SK-N-MC (cell line): Measurements from ENCODE around the gene DDHD1.

Source experiments
- EZH2 ChIP-seq: fragments of 200-600 bp; sonication (generic); IDR thresholded peaks from one replicate; pipeline ENCODE4 v1.6.1; 2017; ENCODE audit warnings: antibody characterized with exemption
- FOXP2 ChIP-seq: optimal IDR thresholded peaks from 2 replicates; pipeline ENCODE3; 2011; ENCODE audit warnings: mild to moderate bottlenecking, moderate library complexity; ENCODE audit not compliant: insufficient read depth; ENCODE audit errors: extremely low read length, control extremely low read depth
- POLR2AphosphoS5 ChIP-seq: IDR thresholded peaks from 2 replicates; pipeline ENCODE4 v1.6.1; 2012; ENCODE audit warnings: mild to moderate bottlenecking, low read depth, low read length, borderline replicate concordance

DNA sequence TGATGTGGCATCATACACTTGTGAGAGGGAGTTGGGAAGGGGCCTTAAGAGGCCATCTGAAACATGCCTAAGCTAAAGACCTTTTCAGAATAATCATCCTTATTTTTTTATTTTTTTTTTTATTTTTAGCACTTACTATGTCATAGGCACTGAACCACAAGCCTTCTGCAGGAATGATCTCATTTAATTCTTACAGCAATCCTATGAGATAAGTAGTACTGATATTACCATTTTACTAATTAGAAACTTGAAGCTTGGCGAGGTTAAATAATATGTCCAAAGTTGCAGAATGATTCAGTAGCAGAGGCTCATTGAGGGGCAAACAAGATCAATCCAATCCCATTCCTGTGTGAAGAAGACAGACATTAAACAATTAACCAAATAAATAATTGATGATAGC is 33.4 kb upstream of the DDHD1 start:
- TF ChIP-seq EZH2 (no peak), FOXP2 (no peak), POLR2AphosphoS5 (no peak)
